Measurements from ENCODE around the gene SNAPC1. TPM values are rescaled to one million over a fixed set of nuclear protein-coding genes. Genes with fewer than 3 reads are reported as not detected.

The SNAPC1 gene
- total and polyA plus RNA-seq, 2 of the 13 experiments (the other 11 are each of a cell fraction or from before 2014, with no cell fraction given) = 2.6 to 8.5 TPM

- no peaks in the 10 kb centered on the region for H3K9me3 ChIP-seq (ENCODE audit: low read length)
- no peak overlapping the region for H3K27ac ChIP-seq (ENCODE audit: extremely low read length, insufficient read depth, low read length)
- H3K4me1 ChIP-seq (ENCODE audit: insufficient read depth, low read length) = no peaks in the 10 kb centered on the region
- in situ Hi-C loops (cut with HindIII; ENCODE audit: extremely low pct_ligation_motif_present, low pct_unique_long_range_greater_than_20kb) (loop anchor here (5.0 to 25.0 kb wide), 2 partner anchors 380 to 550 kb away; partner anchors contain the start of gene TMEM30B), intact Hi-C loops (cut with micrococcal nuclease; ENCODE audit: unreplicated experiment) (loop anchor here (1.0 to 10.0 kb wide), 5 partner anchors 303 to 568 kb away; no protein-coding TSS in a partner anchor)
- WGBS (ENCODE audit: low lambda C conversion rate) = 20% methylated on average over 8 of the region's 10 CpGs
- H2AFZ ChIP-seq (ENCODE audit: low read length) = no peak overlapping the region
- no TSS peak for BruUV-seq (replicated peaks)
- ATAC-seq (peak; percentile 99), DNase-seq (ENCODE audit: low spot score) (peak; percentile 62), FAIRE-seq (peak; percentile 90)
- POLR2A ChIA-PET = no interaction called here
- no peaks in the 10 kb centered on the region for H3K79me2 ChIP-seq (ENCODE audit: insufficient read depth, low read length)
- no peaks in the 10 kb centered on the region for H3K36me3 ChIP-seq (replicated peaks in 1 of 2; ENCODE audit: control insufficient read depth in 1 of 2, insufficient read depth in 2 of 2, low read length in 2 of 2)
- no peak overlapping the region for H3K4me2 ChIP-seq (ENCODE audit: low read depth, low read length)
- H3K9ac ChIP-seq (ENCODE audit: insufficient read depth, low read depth, low read length) = no peak overlapping the region
- H3K4me3 ChIP-seq (replicated peaks in 1 of 3; ENCODE audit: insufficient read depth in 1 of 3, low read depth in 2 of 3, low read length in 3 of 3) = no peak overlapping the region
- no peaks in the 10 kb centered on the region for H3K27me3 ChIP-seq (ENCODE audit: control insufficient read depth in 1 of 2, insufficient read depth in 2 of 2, low read length in 2 of 2)
- H4K20me1 ChIP-seq (ENCODE audit: insufficient read depth, low read length) = no peaks in the 10 kb centered on the region
- CTCF ChIA-PET (ENCODE audit: low intra/inter-chr PET ratio, low total read pairs) = interaction anchor here (0.7 to 3.7 kb wide), 4 partner anchors 376 to 568 kb away, joined by 3 to 62 read pairs (median 16); no protein-coding TSS in a partner anchor
- TF ChIP-seq RNF219 (CRISPR knock-in tag; IDR thresholded peaks at IDR 0.05) = no peak
- TF ChIP-seq TRAFD1 (CRISPR knock-in tag; IDR thresholded peaks at IDR 0.05; ENCODE audit: borderline replicate concordance) = no peak
- TF ChIP-seq ZBTB49 (CRISPR knock-in tag; IDR thresholded peaks at IDR 0.05; ENCODE audit: borderline replicate concordance) = no peak
- TF ChIP-seq PHF20 (CRISPR knock-in tag; IDR thresholded peaks at IDR 0.05) = no peak
- no peak for TF ChIP-seq ZNF275 (CRISPR knock-in tag; IDR thresholded peaks at IDR 0.05; ENCODE audit: borderline replicate concordance)
- TF ChIP-seq ZUFSP (CRISPR knock-in tag; IDR thresholded peaks at IDR 0.05; ENCODE audit: borderline replicate concordance) = no peak
- no peak for TF ChIP-seq PRDM10 (CRISPR knock-in tag; IDR thresholded peaks at IDR 0.05; ENCODE audit: low read depth)
These were observed 75.4 kb downstream of the SNAPC1 start for GRCh38 chr14:61837336-61838229.
